Activated T-helper 2 cell treated with anti-CD3 and anti-CD28 coated beads, Interferon-gamma antibody, Interleukin-2, Interleukin-4, amounts not matched to agents 10 μg/mL and 5 μg/mL and 100 μg/mL, durations not matched to agents 14 hours and 24 hours and 36 hours (primary cell): ENCODE measurements around the gene NMBR. TPM values are rescaled to one million over a fixed set of nuclear protein-coding genes. Genes with fewer than 3 reads are reported as not detected.
"Not testable (repeated sequence)": the region's sequence is repeated elsewhere in the genome, so short reads cannot be mapped to it uniquely, and the experiment has no call there.

Experiments
- DNase-seq: peaks from one replicate; pipeline ENCODE4 v3.0.0; 2021; ENCODE audit warnings: low spot score
- H3K27ac Mint-ChIP-seq: one replicate; pipeline ENCODE4 v1.8.0; 2021; ENCODE audit warnings: mixed read lengths
- H3K27me3 Mint-ChIP-seq: one replicate; pipeline ENCODE4 v1.8.0; 2021; ENCODE audit warnings: low read depth, mixed read lengths
- H3K36me3 Mint-ChIP-seq: one replicate; pipeline ENCODE4 v1.8.0; 2021; ENCODE audit warnings: low read depth, mixed read lengths
- H3K4me1 Mint-ChIP-seq: one replicate; pipeline ENCODE4 v1.8.0; 2021; ENCODE audit warnings: low read depth, mixed read lengths
- H3K4me3 Mint-ChIP-seq: one replicate; pipeline ENCODE4 v1.8.0; 2021; ENCODE audit warnings: low read depth, mild to moderate bottlenecking, moderate library complexity, mixed read lengths
- H3K9me3 Mint-ChIP-seq: one replicate; pipeline ENCODE4 v1.8.0; 2021; ENCODE audit warnings: mixed read lengths
- intact Hi-C: fragments of 100-400 bp; cut with micrococcal nuclease; formaldehyde crosslinking; loops from one replicate; pipeline ENCODE4 v1.15.1; 2023
- total RNA-seq: library from RNA; stranded (reverse); gene quantifications from 2 replicates; pipeline ENCODE4 v1.2.3, GENCODE V29; 2022

The NMBR gene
- total RNA-seq, 1 donor from 2014 or later, result not detected

- H3K27me3 Mint-ChIP-seq, result no peaks in the 10 kb centered on the region
- H3K36me3 Mint-ChIP-seq, result peaks cover 66% of the 10 kb centered on the region
- H3K4me1 Mint-ChIP-seq, result no peaks in the 10 kb centered on the region
- peaks cover 16% of the 10 kb centered on the region for H3K9me3 Mint-ChIP-seq
- DNase-seq, result no peak
- H3K27ac Mint-ChIP-seq, result no peak overlapping the region
- no peak overlapping the region for H3K4me3 Mint-ChIP-seq
- intact Hi-C loops, result no loop called here
Measured at GRCh38 chr6:142173980-142174379, 27.1 kb upstream of the NMBR start.

GRCh38 chr6:142172758-142173157, 25.8 kb upstream of the NMBR start:
- DNase-seq, result no peak
- Mint-ChIP-seq H3K4me3 (no peak overlapping the region), H3K27ac (no peak overlapping the region), H3K9me3 (peaks cover 11% of the 10 kb centered on the region), H3K4me1 (no peaks in the 10 kb centered on the region), H3K27me3 (no peaks in the 10 kb centered on the region), H3K36me3 (peaks cover 64% of the 10 kb centered on the region)
- intact Hi-C loops, result no loop called here

GRCh38 chr6:142171351-142171750, 24.4 kb upstream of the NMBR start:
- no peak overlapping the region for H3K27ac Mint-ChIP-seq
- no peaks in the 10 kb centered on the region for H3K9me3 Mint-ChIP-seq
- no peaks in the 10 kb centered on the region for H3K27me3 Mint-ChIP-seq
- no peak for DNase-seq
- peaks cover 61% of the 10 kb centered on the region for H3K36me3 Mint-ChIP-seq
- intact Hi-C loops, result no loop called here
- H3K4me3 Mint-ChIP-seq, result no peak overlapping the region
- H3K4me1 Mint-ChIP-seq, result no peaks in the 10 kb centered on the region

GRCh38 chr6:142167486-142167885, 20.6 kb upstream of the NMBR start:
- intact Hi-C loops, result no loop called here
- H3K27ac Mint-ChIP-seq, result no peak overlapping the region
- H3K4me3 Mint-ChIP-seq, result no peak overlapping the region
- DNase-seq, result no peak
- H3K9me3 Mint-ChIP-seq, result no peaks in the 10 kb centered on the region
- H3K4me1 Mint-ChIP-seq, result peaks cover 4% of the 10 kb centered on the region
- H3K36me3 Mint-ChIP-seq, result peaks cover 27% of the 10 kb centered on the region
- H3K27me3 Mint-ChIP-seq, result no peaks in the 10 kb centered on the region

- Mint-ChIP-seq H3K4me1 (peaks cover 4% of the 10 kb centered on the region), H3K4me3 (no peak overlapping the region), H3K27me3 (no peaks in the 10 kb centered on the region), H3K27ac (no peak overlapping the region), H3K36me3 (peaks cover 22% of the 10 kb centered on the region), H3K9me3 (no peaks in the 10 kb centered on the region)
- no peak for DNase-seq
- intact Hi-C loops, result no loop called here
Measured at GRCh38 chr6:142167071-142167470, 20.1 kb upstream of the NMBR start.

- intact Hi-C loops, result no loop called here
- H3K9me3 Mint-ChIP-seq, result no peaks in the 10 kb centered on the region
- H3K4me3 Mint-ChIP-seq, result no peak overlapping the region
- peaks cover 15% of the 10 kb centered on the region for H3K36me3 Mint-ChIP-seq
- H3K27ac Mint-ChIP-seq, result no peak overlapping the region
- H3K27me3 Mint-ChIP-seq, result no peaks in the 10 kb centered on the region
- H3K4me1 Mint-ChIP-seq, result peaks cover 4% of the 10 kb centered on the region
- no peak for DNase-seq
Measured at GRCh38 chr6:142165227-142165626, 18.3 kb upstream of the NMBR start.

GRCh38 chr6:142162780-142163179, 15.9 kb upstream of the NMBR start:
- H3K27ac Mint-ChIP-seq, result no peak overlapping the region
- no peak for DNase-seq
- no peak overlapping the region for H3K4me3 Mint-ChIP-seq
- H3K9me3 Mint-ChIP-seq, result no peaks in the 10 kb centered on the region
- H3K27me3 Mint-ChIP-seq, result no peaks in the 10 kb centered on the region
- peaks cover 6% of the 10 kb centered on the region for H3K4me1 Mint-ChIP-seq
- intact Hi-C loops, result loop anchor here (5.0 kb wide), 1 partner anchor 1985 kb away; no protein-coding TSS in a partner anchor
- H3K36me3 Mint-ChIP-seq, result peaks cover 9% of the 10 kb centered on the region

GRCh38 chr6:142156758-142157068, 9.8 kb upstream of the NMBR start:
- H3K36me3 Mint-ChIP-seq, H3K27ac Mint-ChIP-seq, H3K27me3 Mint-ChIP-seq, DNase-seq, H3K9me3 Mint-ChIP-seq, H3K4me3 Mint-ChIP-seq: not testable (repeated sequence)
- intact Hi-C loops, result loop anchor here (1.0 kb wide), 2 partner anchors 9 to 51 kb away; partner anchors contain the start of genes NMBR and VTA1
- peaks cover 15% of the 10 kb centered on the region for H3K4me1 Mint-ChIP-seq

GRCh38 chr6:142155895-142156757, 9.2 kb upstream of the NMBR start:
- H3K4me1 Mint-ChIP-seq, result peaks cover 15% of the 10 kb centered on the region
- H3K27ac Mint-ChIP-seq, result no peak overlapping the region
- intact Hi-C loops, result loop anchor here (1.0 kb wide), 2 partner anchors 9 to 51 kb away; partner anchors contain the start of genes NMBR and VTA1
- H3K9me3 Mint-ChIP-seq, result no peaks in the 10 kb centered on the region
- no peak for DNase-seq
- H3K27me3 Mint-ChIP-seq, result no peaks in the 10 kb centered on the region
- no peak overlapping the region for H3K4me3 Mint-ChIP-seq
- H3K36me3 Mint-ChIP-seq, result peaks cover 8% of the 10 kb centered on the region

GRCh38 chr6:142155091-142155490, 8.2 kb upstream of the NMBR start:
- H3K4me1 Mint-ChIP-seq, result peaks cover 19% of the 10 kb centered on the region
- no peak for DNase-seq
- intact Hi-C loops, result no loop called here
- no peaks in the 10 kb centered on the region for H3K27me3 Mint-ChIP-seq
- no peak overlapping the region for H3K4me3 Mint-ChIP-seq
- H3K9me3 Mint-ChIP-seq, result no peaks in the 10 kb centered on the region
- H3K27ac Mint-ChIP-seq, result no peak overlapping the region
- H3K36me3 Mint-ChIP-seq, result peaks cover 19% of the 10 kb centered on the region

- H3K27me3 Mint-ChIP-seq, result no peaks in the 10 kb centered on the region
- intact Hi-C loops, result no loop called here
- H3K36me3 Mint-ChIP-seq, result peaks cover 24% of the 10 kb centered on the region
- H3K4me1 Mint-ChIP-seq, result peaks cover 25% of the 10 kb centered on the region
- no peak for DNase-seq
- H3K27ac Mint-ChIP-seq, result no peak overlapping the region
- H3K9me3 Mint-ChIP-seq, result no peaks in the 10 kb centered on the region
- no peak overlapping the region for H3K4me3 Mint-ChIP-seq
Measured at GRCh38 chr6:142154336-142154735, 7.4 kb upstream of the NMBR start.

GRCh38 chr6:142153196-142153595, 6.3 kb upstream of the NMBR start:
- DNase-seq, result no peak
- intact Hi-C loops, result no loop called here
- H3K4me1 Mint-ChIP-seq, result peaks cover 31% of the 10 kb centered on the region
- H3K27ac Mint-ChIP-seq, result no peak overlapping the region
- H3K27me3 Mint-ChIP-seq, result no peaks in the 10 kb centered on the region
- no peaks in the 10 kb centered on the region for H3K9me3 Mint-ChIP-seq
- peaks cover 29% of the 10 kb centered on the region for H3K36me3 Mint-ChIP-seq
- no peak overlapping the region for H3K4me3 Mint-ChIP-seq

GRCh38 chr6:142152746-142153145, 5.8 kb upstream of the NMBR start:
- no peak for DNase-seq
- Mint-ChIP-seq H3K9me3 (no peaks in the 10 kb centered on the region), H3K27me3 (no peaks in the 10 kb centered on the region), H3K36me3 (peaks cover 29% of the 10 kb centered on the region), H3K4me3 (no peak overlapping the region), H3K27ac (no peak overlapping the region), H3K4me1 (peaks cover 32% of the 10 kb centered on the region)
- intact Hi-C loops, result no loop called here
